ENCODE measurements around the gene SCAPER. TPM values are rescaled to one million over a fixed set of nuclear protein-coding genes. Genes with fewer than 3 reads are reported as not detected.

SCAPER gene
- total and polyA plus RNA-seq, 2 donors (not counting 1 experiment from before 2014, with no cell fraction given), result 8.3 to 61.6 TPM

- Histone ChIP-seq H4K20me1 (ENCODE audit: control insufficient read depth, insufficient read depth, low read length, poor library complexity, severe bottlenecking) (peaks cover 18% of the 10 kb centered on the region), H2AFZ (ENCODE audit: insufficient read depth, low read depth, low read length, poor library complexity, severe bottlenecking) (peak overlapping the region; percentile 1), H3K27me3 (replicated peaks in 1 of 4; ENCODE audit: control extremely low read depth in 1 of 4, control insufficient read depth in 3 of 4, insufficient read depth in 4 of 4, low read length in 3 of 4) (peaks cover 0 to 79% (median 57%) of the 10 kb centered on the region in 4 experiments), H3K27ac (ENCODE audit: low read length in 2 of 2) (no peak overlapping the region), H3K9me3 (ENCODE audit: control extremely low read depth in 1 of 3, control insufficient read depth in 2 of 3, insufficient read depth in 1 of 3, low read length in 2 of 3) (peaks cover 0 to 54% (median 0%) of the 10 kb centered on the region in 3 donors), H3K79me2 (ENCODE audit: control insufficient read depth, insufficient read depth, low read length) (no peaks in the 10 kb centered on the region), H3K4me2 (replicated peaks; ENCODE audit: low read depth, low read length, poor library complexity, severe bottlenecking) (peak overlapping the region; percentile 96), H3K4me3 (ENCODE audit: control extremely low read depth in 1 of 5, extremely low read depth in 1 of 5, insufficient read depth in 1 of 5, low read depth in 2 of 5, low read length in 4 of 5) (peak overlapping the region; percentile 12 to 53 (median 26)), H3K4me1 (ENCODE audit: control insufficient read depth in 2 of 2, insufficient read depth in 2 of 2, low read length in 2 of 2) (peaks cover 56 to 57% of the 10 kb centered on the region in 2 donors), H3K9ac (ENCODE audit: low read length) (peak overlapping the region; percentile 30), H3K36me3 (replicated peaks in 1 of 2; ENCODE audit: control extremely low read depth in 1 of 2, control insufficient read depth in 1 of 2, extremely low read depth in 1 of 2, insufficient read depth in 2 of 2, low read length in 1 of 2) (no peaks in the 10 kb centered on the region)
- Mint-ChIP-seq H3K4me1 (peaks cover 49% of the 10 kb centered on the region), H3K4me3 (peak overlapping the region; percentile 87), H3K27me3 (peaks cover 55% of the 10 kb centered on the region), H3K27ac (peak overlapping the region; percentile 69), H3K9me3 (ENCODE audit: insufficient read depth) (no peaks in the 10 kb centered on the region)
- DNase-seq (peak; percentile 74), ATAC-seq (ENCODE audit: low read depth) (peak; percentile 28)
- no peak for TF ChIP-seq CTCF (IDR thresholded peaks at IDR 0.05)
- ChIA-PET POLR2A (interaction anchor here (0.6 to 2.3 kb wide), 4 partner anchors 10 to 25 kb away, joined by 5 to 13 read pairs (median 8); partner anchors contain the start of gene ETFA), CTCF (interaction anchor here (1.1 to 1.7 kb wide), 3 partner anchors 10 to 100 kb away, joined by 4 to 9 read pairs (median 4); partner anchors contain the start of gene ETFA)
- WGBS (ENCODE audit: insufficient coverage), result 6% methylated on average over 21 of the region's 39 CpGs
- intact Hi-C loops (cut with micrococcal nuclease), result loop anchor here (1.0 to 2.0 kb wide), 2 partner anchors 11 to 25 kb away; partner anchors contain the start of gene ETFA
These were observed 569.6 kb downstream of the SCAPER start for GRCh38 chr15:76335307-76336253.
